Body of pancreas (tissue), 4 donors: ENCODE results near the gene CDC37.

Experiments
- POLR2A ChIP-seq, 3 donors: fragments of 450-650 bp; IDR thresholded peaks; one replicate each; pipeline ENCODE4 v1.6.1; 2016; ENCODE audit warnings: antibody characterized with exemption in 3 of 3, mild to moderate bottlenecking in 2 of 3
- TF ChIP-seq, protein P1 (sequence below), 7 experiments: fragments of 450-650 bp in 4 of 7; fragments of 200-600 bp in 3 of 7; sonication (generic) in 3 of 7; IDR thresholded peaks; one replicate each; pipeline ENCODE4 v1.5.1; 2016 to 2019; ENCODE audit warnings: antibody characterized with exemption in 7 of 7

DNA sequence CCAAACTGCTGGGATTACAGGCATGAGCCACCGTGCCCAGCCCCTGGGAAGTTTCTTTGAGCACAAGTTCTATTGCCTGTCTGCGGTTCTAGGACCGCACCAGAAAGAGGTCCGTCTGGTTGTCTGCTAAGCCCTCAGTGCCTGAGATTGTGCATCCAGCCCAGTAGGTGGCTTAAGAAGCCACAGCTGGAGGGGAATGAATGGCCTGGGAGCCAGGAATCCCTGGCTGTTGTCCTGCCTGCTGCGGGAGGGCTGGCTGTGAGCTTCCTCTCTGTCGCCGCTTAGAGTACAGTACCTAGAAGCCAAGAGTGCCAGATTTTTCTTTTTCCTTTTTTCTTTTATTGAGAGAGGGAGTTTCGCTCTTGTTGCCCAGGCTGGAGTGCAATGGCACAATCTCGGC lies 18.8 kb downstream of the CDC37 start:
- TF ChIP-seq, protein P1, sequence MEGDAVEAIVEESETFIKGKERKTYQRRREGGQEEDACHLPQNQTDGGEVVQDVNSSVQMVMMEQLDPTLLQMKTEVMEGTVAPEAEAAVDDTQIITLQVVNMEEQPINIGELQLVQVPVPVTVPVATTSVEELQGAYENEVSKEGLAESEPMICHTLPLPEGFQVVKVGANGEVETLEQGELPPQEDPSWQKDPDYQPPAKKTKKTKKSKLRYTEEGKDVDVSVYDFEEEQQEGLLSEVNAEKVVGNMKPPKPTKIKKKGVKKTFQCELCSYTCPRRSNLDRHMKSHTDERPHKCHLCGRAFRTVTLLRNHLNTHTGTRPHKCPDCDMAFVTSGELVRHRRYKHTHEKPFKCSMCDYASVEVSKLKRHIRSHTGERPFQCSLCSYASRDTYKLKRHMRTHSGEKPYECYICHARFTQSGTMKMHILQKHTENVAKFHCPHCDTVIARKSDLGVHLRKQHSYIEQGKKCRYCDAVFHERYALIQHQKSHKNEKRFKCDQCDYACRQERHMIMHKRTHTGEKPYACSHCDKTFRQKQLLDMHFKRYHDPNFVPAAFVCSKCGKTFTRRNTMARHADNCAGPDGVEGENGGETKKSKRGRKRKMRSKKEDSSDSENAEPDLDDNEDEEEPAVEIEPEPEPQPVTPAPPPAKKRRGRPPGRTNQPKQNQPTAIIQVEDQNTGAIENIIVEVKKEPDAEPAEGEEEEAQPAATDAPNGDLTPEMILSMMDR (IDR thresholded peaks at IDR 0.05): no peak
- no peak for TF ChIP-seq POLR2A (IDR thresholded peaks at IDR 0.05)
